Caco-2 (cell line): ENCODE measurements around the gene DLG2. TPM values are rescaled to one million over a fixed set of nuclear protein-coding genes. Genes with fewer than 3 reads are reported as not detected.

ENCODE experiments used
- BruUV-seq: library from RNA; stranded (reverse); fragments of 400-500 nt; replicated peaks from 2 replicates; lab custom pipeline; 2021; lab: Mats Ljungman, UMichigan
- CTCF ChIA-PET: fragments of 300-600 bp; sonication (Branson Sonifier 250); formaldehyde crosslinking; loops from one replicate; lab custom pipeline; 2022; ENCODE audit warnings: antibody characterized with exemption; lab: Charles Lee
- POLR2A ChIA-PET: fragments of 300-600 bp; sonication (Branson Sonifier 250); formaldehyde crosslinking; loops from one replicate; lab custom pipeline; 2022; ENCODE audit warnings: antibody characterized with exemption; lab: Charles Lee
- DNase-seq, 2 experiments: peaks; one replicate each; pipeline versions ENCODE4 v3.0.0 to v3.0.0-alpha.2; 2020 to 2022
- H3K27me3 ChIP-seq: replicated peaks from 2 replicates; pipeline ENCODE4 v1.6.0; 2011; ENCODE audit warnings: low read length; ENCODE audit not compliant: control insufficient read depth, insufficient read depth
- H3K36me3 ChIP-seq: 2 replicates; pipeline ENCODE4 v1.5.1; 2011; ENCODE audit warnings: low read length; ENCODE audit not compliant: control insufficient read depth, insufficient read depth
- H3K4me1 ChIP-seq: fragments of 250-450 bp; sonication (Bioruptor Pico); 2 replicates; pipeline ENCODE4 v1.5.1; 2020; ENCODE audit warnings: mild to moderate bottlenecking
- H3K4me3 ChIP-seq: 2 replicates; pipeline ENCODE4 v1.5.1; 2011; ENCODE audit warnings: low read depth, mild to moderate bottlenecking, control low read depth, low read length
- H3K9me3 ChIP-seq: fragments of 250-450 bp; sonication (Bioruptor Pico); 2 replicates; pipeline ENCODE4 v1.5.1; 2020; ENCODE audit warnings: mild to moderate bottlenecking, moderate library complexity
- H3K27ac Mint-ChIP-seq: one replicate; pipeline ENCODE4 v1.8.0; 2022; ENCODE audit warnings: mixed read lengths; ENCODE audit not compliant: unreplicated experiment
- H3K27me3 Mint-ChIP-seq: one replicate; pipeline ENCODE4 v1.8.0; 2022; ENCODE audit warnings: mixed read lengths; ENCODE audit not compliant: insufficient read depth, unreplicated experiment
- H3K36me3 Mint-ChIP-seq: one replicate; pipeline ENCODE4 v1.8.0; 2022; ENCODE audit warnings: mild to moderate bottlenecking, mixed read lengths; ENCODE audit not compliant: insufficient read depth, unreplicated experiment
- H3K4me1 Mint-ChIP-seq: one replicate; pipeline ENCODE4 v1.8.0; 2022; ENCODE audit warnings: low read depth, mixed read lengths; ENCODE audit not compliant: unreplicated experiment
- H3K4me3 Mint-ChIP-seq: one replicate; pipeline ENCODE4 v1.8.0; 2022; ENCODE audit warnings: mild to moderate bottlenecking, moderate library complexity, mixed read lengths; ENCODE audit not compliant: unreplicated experiment
- H3K9me3 Mint-ChIP-seq: one replicate; pipeline ENCODE4 v1.8.0; 2022; ENCODE audit warnings: mixed read lengths; ENCODE audit not compliant: unreplicated experiment
- CTCF ChIP-seq, 2 experiments: fragments of 200-600 bp in 1 of 2; IDR thresholded peaks; 1 replicate in 1 of 2; 2 replicates in 1 of 2; pipeline versions ENCODE4 v1.5.1 to v1.8.0; 2011 to 2022; ENCODE audit warnings: antibody characterized with exemption in 1 of 2, control low read depth in 1 of 2, inconsistent platforms in 1 of 2, low read depth in 1 of 2, low read length in 1 of 2, mild to moderate bottlenecking in 1 of 2, moderate library complexity in 1 of 2; ENCODE audit not compliant: insufficient read depth in 1 of 2, severe bottlenecking in 1 of 2, unreplicated experiment in 1 of 2
- intact Hi-C: fragments of 100-400 bp; cut with micrococcal nuclease; formaldehyde crosslinking; loops from one replicate; pipeline ENCODE4 v1.10.0; 2022; ENCODE audit not compliant: unreplicated experiment
- total RNA-seq: library from RNA; stranded (reverse); gene quantifications from 2 replicates; pipeline ENCODE4 v1.2.3, GENCODE V29; 2022

The DLG2 gene
- total RNA-seq, 1 experiment from 2014 or later = 21.6 TPM

DNA sequence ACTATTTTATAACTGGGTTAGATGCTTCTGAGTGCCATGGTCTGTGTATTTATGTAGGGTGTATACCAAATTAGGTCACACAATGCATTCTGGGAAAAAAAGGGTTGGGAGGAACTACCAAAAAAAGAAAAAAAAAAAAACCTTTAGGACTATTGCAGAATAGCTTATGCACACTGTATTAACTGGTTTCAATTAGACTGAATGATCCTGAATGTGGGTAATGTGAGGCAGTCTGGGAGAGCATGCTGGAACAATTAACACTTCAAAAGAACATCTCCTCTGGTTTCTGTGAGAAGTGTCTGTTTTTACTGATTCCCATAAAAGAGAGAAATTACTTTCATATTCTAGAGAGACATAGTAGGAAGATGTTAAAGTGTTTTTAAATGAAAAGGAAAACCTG is 521.3 kb downstream of the DLG2 start:
- H3K9me3 ChIP-seq = no peaks in the 10 kb centered on the region
- H3K36me3 ChIP-seq = no peaks in the 10 kb centered on the region
- DNase-seq = no peak
- no peaks in the 10 kb centered on the region for H3K36me3 Mint-ChIP-seq
- H3K4me3 Mint-ChIP-seq = no peak overlapping the region
- POLR2A ChIA-PET = no interaction called here
- intact Hi-C loops = no loop called here
- no peak overlapping the region for H3K4me3 ChIP-seq
- CTCF ChIA-PET = no interaction called here
- BruUV-seq = no TSS peak
- H3K27me3 ChIP-seq = no peaks in the 10 kb centered on the region
- H3K9me3 Mint-ChIP-seq = peaks cover 10% of the 10 kb centered on the region
- TF ChIP-seq CTCF (IDR thresholded peaks at IDR 0.05; ENCODE audit: insufficient read depth in 1 of 2, low read depth in 1 of 2, low read length in 1 of 2, severe bottlenecking in 1 of 2, unreplicated experiment in 1 of 2) = no peak
- H3K4me1 ChIP-seq = no peaks in the 10 kb centered on the region
- H3K4me1 Mint-ChIP-seq = no peaks in the 10 kb centered on the region
- H3K27me3 Mint-ChIP-seq = no peaks in the 10 kb centered on the region
- no peak overlapping the region for H3K27ac Mint-ChIP-seq

DNA sequence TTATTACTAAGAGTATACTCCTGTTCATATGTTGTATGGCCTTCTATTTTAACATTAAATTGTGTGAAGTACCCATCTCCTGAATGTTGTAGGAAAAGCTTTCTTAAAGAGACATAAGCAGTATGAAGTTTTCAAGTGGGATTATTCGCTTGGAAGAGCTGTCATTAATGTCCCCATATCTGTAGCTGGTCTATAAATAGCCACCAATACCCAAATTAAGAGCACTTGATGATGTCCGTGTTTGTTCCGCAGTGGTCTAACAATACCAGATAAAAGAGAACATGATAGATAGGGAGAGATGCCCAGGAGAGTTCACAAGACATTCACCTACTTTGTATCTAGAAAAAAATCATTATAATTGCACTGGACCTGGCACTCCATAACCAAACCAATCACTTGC is 527.6 kb downstream of the DLG2 start:
- POLR2A ChIA-PET = no interaction called here

DNA sequence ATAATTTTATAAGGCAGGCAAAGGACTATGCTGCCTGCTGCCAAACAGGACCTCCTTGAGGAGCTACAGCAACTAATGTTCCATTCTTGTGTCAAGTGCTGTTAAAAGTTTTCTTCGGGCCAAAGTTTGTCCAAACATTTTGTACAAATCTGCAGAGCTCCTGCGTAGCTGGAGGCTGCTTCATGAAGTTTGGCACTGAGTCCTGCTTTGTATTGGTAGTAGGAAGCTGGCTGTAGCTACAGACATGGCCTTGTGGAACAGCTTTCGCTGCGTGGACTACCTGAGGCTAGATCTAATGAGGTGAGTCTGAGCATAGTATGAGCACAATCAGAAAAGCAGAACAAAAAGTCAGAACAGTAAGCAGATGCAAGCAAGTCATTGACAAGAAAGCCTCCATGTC is 528.1 kb downstream of the DLG2 start:
- Mint-ChIP-seq H3K27ac (no peak overlapping the region), H3K4me3 (no peak overlapping the region), H3K4me1 (peaks cover 7% of the 10 kb centered on the region), H3K36me3 (no peaks in the 10 kb centered on the region), H3K9me3 (peaks cover 11% of the 10 kb centered on the region), H3K27me3 (no peaks in the 10 kb centered on the region)
- intact Hi-C loops = no loop called here
- Histone ChIP-seq H3K4me1 (0 out of 2 replicates have a peak, but pooled peaks cover 7% of the 10 kb centered on the region), H3K27me3 (no peaks in the 10 kb centered on the region), H3K4me3 (no peak overlapping the region), H3K36me3 (no peaks in the 10 kb centered on the region), H3K9me3 (no peaks in the 10 kb centered on the region)
- TF ChIP-seq CTCF (IDR thresholded peaks at IDR 0.05; ENCODE audit: insufficient read depth in 1 of 2, low read depth in 1 of 2, low read length in 1 of 2, severe bottlenecking in 1 of 2, unreplicated experiment in 1 of 2) = no peak
- ChIA-PET CTCF (no interaction called here), POLR2A (no interaction called here)
- no peak for DNase-seq
- BruUV-seq = no TSS peak

More for the DNA sequence above, 527.6 kb downstream of the DLG2 start:
- no peak overlapping the region for H3K4me3 ChIP-seq
- CTCF ChIA-PET = no interaction called here
- H3K9me3 Mint-ChIP-seq = peaks cover 15% of the 10 kb centered on the region
- TF ChIP-seq CTCF (IDR thresholded peaks at IDR 0.05; ENCODE audit: insufficient read depth in 1 of 2, low read depth in 1 of 2, low read length in 1 of 2, severe bottlenecking in 1 of 2, unreplicated experiment in 1 of 2) = no peak
- no peak overlapping the region for H3K27ac Mint-ChIP-seq
- no peaks in the 10 kb centered on the region for H3K27me3 Mint-ChIP-seq
- no peak overlapping the region for H3K4me3 Mint-ChIP-seq
- peaks cover 7% of the 10 kb centered on the region for H3K4me1 Mint-ChIP-seq
- no peaks in the 10 kb centered on the region for H3K27me3 ChIP-seq
- no peaks in the 10 kb centered on the region for H3K9me3 ChIP-seq
- intact Hi-C loops = no loop called here
- BruUV-seq = no TSS peak
- 0 out of 2 replicates have a peak, but pooled peaks cover 7% of the 10 kb centered on the region for H3K4me1 ChIP-seq
- no peaks in the 10 kb centered on the region for H3K36me3 ChIP-seq
- H3K36me3 Mint-ChIP-seq = no peaks in the 10 kb centered on the region
- DNase-seq = no peak
